ENCODE measurements around the gene DNAJB6.

Gene DNAJB6

GRCh38 chr7:157434701-157435100 is 97.9 kb downstream of the DNAJB6 start:
- no peak for TF ChIP-seq CTCF (conservative IDR thresholded peaks at IDR 0.05; ENCODE audit: control insufficient read depth, insufficient read depth, low read depth, low read length)
- DNase-seq (ENCODE audit: low read depth) = no peak
- no peak overlapping the region for H3K4me3 ChIP-seq (ENCODE audit: control insufficient read depth, low read depth, low read length)

DNA sequence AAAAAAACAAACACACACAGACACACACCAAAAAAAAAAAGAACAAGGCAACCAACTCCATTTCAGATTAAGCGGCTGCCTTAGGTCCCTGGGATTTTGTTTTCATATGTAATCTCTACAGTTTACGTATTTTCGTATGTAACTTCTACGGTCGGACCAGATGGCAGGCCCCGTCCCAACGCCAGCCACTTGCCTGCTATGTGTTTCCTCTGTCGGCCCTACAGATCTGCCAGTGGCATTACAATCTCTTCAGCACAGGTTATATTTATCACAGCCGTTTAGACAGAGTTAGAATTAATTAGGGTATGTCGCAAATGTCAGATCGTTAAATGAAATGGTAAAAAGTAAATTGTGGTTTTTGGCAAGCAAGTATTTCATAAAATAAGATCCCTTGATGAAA is 99.3 kb downstream of the DNAJB6 start:
- H3K4me3 ChIP-seq (ENCODE audit: control insufficient read depth, low read depth, low read length) = no peak overlapping the region
- no peak for TF ChIP-seq CTCF (conservative IDR thresholded peaks at IDR 0.05; ENCODE audit: control insufficient read depth, insufficient read depth, low read depth, low read length)
- DNase-seq (ENCODE audit: low read depth) = no peak

DNA sequence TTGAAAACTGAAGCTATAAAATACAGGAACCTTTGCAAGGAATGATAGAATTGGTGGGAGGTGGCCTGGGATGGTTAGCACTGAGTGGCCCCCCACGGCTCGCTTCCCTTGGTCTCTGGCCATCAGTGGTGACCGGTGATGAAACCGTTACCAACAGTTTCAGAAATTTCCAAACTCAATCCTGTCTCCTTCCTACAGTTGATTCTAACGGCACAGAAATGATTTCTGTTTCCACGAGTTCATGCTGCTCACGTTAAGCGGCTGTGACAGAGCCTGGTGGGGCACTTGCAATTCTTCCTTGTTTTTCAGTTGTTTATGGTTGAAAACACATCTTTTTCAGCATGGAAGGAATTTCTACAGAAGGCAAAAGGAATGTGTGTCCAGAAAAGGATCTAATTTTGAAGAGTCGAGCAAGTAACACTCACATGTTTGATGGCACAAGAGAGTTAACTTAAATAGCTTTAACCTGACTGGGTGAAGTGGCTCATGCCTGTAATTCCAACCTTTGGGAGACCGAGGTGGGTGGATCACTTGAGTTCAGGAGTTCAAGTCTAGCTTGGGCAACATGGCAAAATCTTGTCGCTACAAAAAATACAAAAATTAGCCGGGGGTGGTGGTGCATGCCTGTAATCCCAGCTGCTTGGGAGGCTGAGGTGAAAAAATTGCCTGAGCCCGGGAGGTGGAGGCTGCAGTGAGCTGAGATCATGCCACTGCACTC is 100.1 kb downstream of the DNAJB6 start:
- TF ChIP-seq CTCF (conservative IDR thresholded peaks at IDR 0.05; ENCODE audit: control insufficient read depth, insufficient read depth, low read depth, low read length) = no peak
- no peak overlapping the region for H3K4me3 ChIP-seq (ENCODE audit: control insufficient read depth, low read depth, low read length)
- DNase-seq (ENCODE audit: low read depth) = no peak

GRCh38 chr7:157437519-157438061 is 100.8 kb downstream of the DNAJB6 start:
- no peak overlapping the region for H3K4me3 ChIP-seq (ENCODE audit: control insufficient read depth, low read depth, low read length)
- no peak for DNase-seq (ENCODE audit: low read depth)
- TF ChIP-seq CTCF (conservative IDR thresholded peaks at IDR 0.05; ENCODE audit: control insufficient read depth, insufficient read depth, low read depth, low read length) = no peak

DNA sequence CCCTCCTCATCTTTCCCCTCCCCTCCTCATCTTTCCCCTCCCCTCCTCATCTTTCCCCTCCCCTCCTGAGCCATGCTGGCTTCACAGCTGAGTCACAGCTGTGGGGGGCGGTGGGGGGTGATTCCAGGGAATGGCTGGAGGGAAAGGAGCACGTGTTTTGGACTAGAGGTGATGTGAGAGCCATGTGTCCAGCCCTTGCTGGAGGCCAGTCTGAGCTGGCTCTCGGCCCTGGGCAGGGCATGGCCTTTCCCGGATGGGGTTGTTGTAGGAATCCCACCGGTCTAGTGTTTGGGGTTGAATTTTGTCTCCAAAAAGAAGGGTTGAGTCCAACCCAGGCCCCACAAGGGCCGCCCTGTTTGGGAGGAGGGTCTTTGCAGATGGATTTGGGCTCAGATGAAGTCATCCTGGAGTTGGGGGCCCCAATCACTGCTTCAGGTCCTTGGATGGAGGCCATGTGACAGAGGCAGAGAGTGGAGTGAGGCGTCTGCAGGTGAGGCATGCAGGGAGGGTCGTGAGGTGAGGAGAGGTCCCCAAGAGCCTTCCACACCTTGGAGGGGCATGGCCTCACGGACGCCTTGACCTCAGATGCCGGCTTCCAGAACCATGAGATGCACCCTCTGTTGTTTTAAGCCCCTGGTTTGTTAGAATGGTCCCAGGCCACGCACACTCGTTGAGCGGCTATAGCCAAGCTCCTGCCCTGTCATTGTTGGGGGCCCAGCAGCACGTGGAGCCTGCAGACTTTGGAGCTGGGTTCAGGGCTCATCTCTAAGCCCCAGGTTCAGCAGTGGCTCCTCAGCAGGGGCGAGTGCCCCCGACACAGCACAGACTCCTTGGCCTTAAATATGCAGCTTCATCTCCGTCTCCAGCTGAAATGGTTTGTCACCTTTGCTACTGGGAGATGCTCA is 101.6 kb downstream of the DNAJB6 start:
- H3K4me3 ChIP-seq (ENCODE audit: control insufficient read depth, low read depth, low read length) = no peak overlapping the region
- TF ChIP-seq CTCF (conservative IDR thresholded peaks at IDR 0.05; ENCODE audit: control insufficient read depth, insufficient read depth, low read depth, low read length) = no peak
- DNase-seq (ENCODE audit: low read depth) = no peak

GRCh38 chr7:157439149-157439548 is 102.3 kb downstream of the DNAJB6 start:
- DNase-seq (ENCODE audit: low read depth) = no peak
- no peak for TF ChIP-seq CTCF (conservative IDR thresholded peaks at IDR 0.05; ENCODE audit: control insufficient read depth, insufficient read depth, low read depth, low read length)
- no peak overlapping the region for H3K4me3 ChIP-seq (ENCODE audit: control insufficient read depth, low read depth, low read length)
